ENCODE data around the gene SH3RF2.
A peak's percentile ranks its signal among the peaks of the same experiment; 100 is the strongest.
"Not testable (repeated sequence)": the region's sequence is repeated elsewhere in the genome, so short reads cannot be mapped to it uniquely, and the experiment has no call there.

Gene SH3RF2

GRCh38 chr5:145981589-145982571 is 45.5 kb downstream of the SH3RF2 start:
- no peak for DNase-seq

- DNase-seq: no peak
Measured at GRCh38 chr5:145982572-145983318, 46.4 kb downstream of the SH3RF2 start.

GRCh38 chr5:145983446-145983845 is 47.1 kb downstream of the SH3RF2 start:
- no peak for DNase-seq

- DNase-seq: peak in 1 of 2 donors; percentile 32
Measured at GRCh38 chr5:145984072-145984471, 47.7 kb downstream of the SH3RF2 start.

GRCh38 chr5:145987856-145988255 is 51.5 kb downstream of the SH3RF2 start:
- no peak for DNase-seq

- DNase-seq: no peak
Measured at GRCh38 chr5:145988993-145989392, 52.6 kb downstream of the SH3RF2 start.

GRCh38 chr5:145989428-145989827 is 53.0 kb downstream of the SH3RF2 start:
- no peak for DNase-seq

GRCh38 chr5:145990170-145990569 is 53.8 kb downstream of the SH3RF2 start:
- no peak for DNase-seq

GRCh38 chr5:145991044-145991575 is 54.7 kb downstream of the SH3RF2 start:
- no peak for DNase-seq

GRCh38 chr5:145993538-145993937 is 57.2 kb downstream of the SH3RF2 start:
- not testable (repeated sequence) for DNase-seq

- DNase-seq: no peak
Measured at GRCh38 chr5:145996135-145996534, 59.8 kb downstream of the SH3RF2 start.

GRCh38 chr5:145999208-145999607 is 62.8 kb downstream of the SH3RF2 start:
- DNase-seq: no peak

- DNase-seq: no peak
Measured at GRCh38 chr5:146000072-146000471, 63.7 kb downstream of the SH3RF2 start.

- no peak for DNase-seq
Measured at GRCh38 chr5:146001544-146002190, 65.3 kb downstream of the SH3RF2 start.

GRCh38 chr5:146002491-146002890 is 66.1 kb downstream of the SH3RF2 start:
- DNase-seq: no peak

- no peak for DNase-seq
Measured at GRCh38 chr5:146003852-146004251, 67.5 kb downstream of the SH3RF2 start.

- DNase-seq: no peak
Measured at GRCh38 chr5:146005264-146005663, 68.9 kb downstream of the SH3RF2 start.

GRCh38 chr5:146005723-146006122 is 69.3 kb downstream of the SH3RF2 start:
- DNase-seq: no peak

GRCh38 chr5:146006470-146007190 is 70.3 kb downstream of the SH3RF2 start:
- no peak for DNase-seq

- no peak for DNase-seq
Measured at GRCh38 chr5:146007270-146007669, 70.9 kb downstream of the SH3RF2 start.

- no peak for DNase-seq
Measured at GRCh38 chr5:146007989-146008388, 71.6 kb downstream of the SH3RF2 start.

GRCh38 chr5:146009020-146009419 is 72.6 kb downstream of the SH3RF2 start:
- DNase-seq: no peak
